ENCODE results near the gene AKT1.

GRCh38 chr14:104778694-104779331 lies 16.7 kb downstream of the AKT1 start:
- TF ChIP-seq CTCF (IDR thresholded peaks at IDR 0.05) (no peak), POLR2A (IDR thresholded peaks at IDR 0.05) (no peak)
